Gastroesophageal sphincter (tissue), 3 donors: ENCODE results near the gene ALDH1A1.

Source experiments
- EP300 ChIP-seq: sonication (generic); formaldehyde crosslinking; IDR thresholded peaks from one replicate; pipeline ENCODE4 v1.6.1; 2017; ENCODE audit warnings: antibody characterized with exemption, mild to moderate bottlenecking
- POLR2A ChIP-seq, 2 donors: fragments of 450-650 bp; IDR thresholded peaks; one replicate each; pipeline ENCODE4 v1.6.1; 2017; ENCODE audit warnings: antibody characterized with exemption in 2 of 2, mild to moderate bottlenecking in 2 of 2, moderate library complexity in 1 of 2
- POLR2AphosphoS5 ChIP-seq: sonication (generic); formaldehyde crosslinking; IDR thresholded peaks from one replicate; pipeline ENCODE4 v1.6.1; 2017; ENCODE audit warnings: antibody characterized with exemption
- TF ChIP-seq, protein P1 (sequence below), 4 experiments: fragments of 200-600 bp in 2 of 4; fragments of 450-650 bp in 2 of 4; sonication (generic) in 1 of 4; IDR thresholded peaks; one replicate each; pipeline ENCODE4 v1.5.1; 2017 to 2019; ENCODE audit warnings: antibody characterized with exemption in 4 of 4, mild to moderate bottlenecking in 2 of 4, moderate library complexity in 2 of 4

DNA sequence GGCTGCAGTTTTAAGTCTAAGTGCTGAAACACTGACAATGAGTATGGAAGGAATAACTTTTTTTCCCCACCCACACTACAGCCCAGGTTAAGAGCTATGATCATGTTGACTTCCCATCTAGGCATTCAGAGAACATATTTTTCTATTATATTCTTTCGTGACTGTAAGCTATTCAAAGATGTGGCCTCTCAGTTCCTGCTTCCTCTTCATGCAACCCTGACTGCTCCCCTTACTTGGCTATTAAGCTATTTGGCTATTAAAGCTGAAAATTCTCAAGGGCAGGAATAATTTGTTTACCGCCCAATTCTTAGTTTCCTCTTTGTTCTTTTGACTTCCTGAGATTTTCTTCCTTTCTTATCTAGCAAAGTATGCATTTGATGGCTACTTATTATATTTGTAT lies 18.6 kb upstream of the ALDH1A1 start:
- no peak for TF ChIP-seq POLR2AphosphoS5
- TF ChIP-seq, protein P1, sequence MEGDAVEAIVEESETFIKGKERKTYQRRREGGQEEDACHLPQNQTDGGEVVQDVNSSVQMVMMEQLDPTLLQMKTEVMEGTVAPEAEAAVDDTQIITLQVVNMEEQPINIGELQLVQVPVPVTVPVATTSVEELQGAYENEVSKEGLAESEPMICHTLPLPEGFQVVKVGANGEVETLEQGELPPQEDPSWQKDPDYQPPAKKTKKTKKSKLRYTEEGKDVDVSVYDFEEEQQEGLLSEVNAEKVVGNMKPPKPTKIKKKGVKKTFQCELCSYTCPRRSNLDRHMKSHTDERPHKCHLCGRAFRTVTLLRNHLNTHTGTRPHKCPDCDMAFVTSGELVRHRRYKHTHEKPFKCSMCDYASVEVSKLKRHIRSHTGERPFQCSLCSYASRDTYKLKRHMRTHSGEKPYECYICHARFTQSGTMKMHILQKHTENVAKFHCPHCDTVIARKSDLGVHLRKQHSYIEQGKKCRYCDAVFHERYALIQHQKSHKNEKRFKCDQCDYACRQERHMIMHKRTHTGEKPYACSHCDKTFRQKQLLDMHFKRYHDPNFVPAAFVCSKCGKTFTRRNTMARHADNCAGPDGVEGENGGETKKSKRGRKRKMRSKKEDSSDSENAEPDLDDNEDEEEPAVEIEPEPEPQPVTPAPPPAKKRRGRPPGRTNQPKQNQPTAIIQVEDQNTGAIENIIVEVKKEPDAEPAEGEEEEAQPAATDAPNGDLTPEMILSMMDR (IDR thresholded peaks at IDR 0.05), result no peak
- TF ChIP-seq EP300, result no peak
- TF ChIP-seq POLR2A (IDR thresholded peaks at IDR 0.05), result no peak
